Caco-2 (cell line): Measurements from ENCODE around the gene IL37. TPM values are rescaled to one million over a fixed set of nuclear protein-coding genes. Genes with fewer than 3 reads are reported as not detected.

Source experiments
- BruUV-seq: library from RNA; stranded (reverse); fragments of 400-500 nt; replicated peaks from 2 replicates; lab custom pipeline; 2021; lab: Mats Ljungman, UMichigan
- CTCF ChIA-PET: fragments of 300-600 bp; sonication (Branson Sonifier 250); formaldehyde crosslinking; loops from one replicate; lab custom pipeline; 2022; ENCODE audit warnings: antibody characterized with exemption; lab: Charles Lee
- POLR2A ChIA-PET: fragments of 300-600 bp; sonication (Branson Sonifier 250); formaldehyde crosslinking; loops from one replicate; lab custom pipeline; 2022; ENCODE audit warnings: antibody characterized with exemption; lab: Charles Lee
- DNase-seq, 2 experiments: peaks; one replicate each; pipeline versions ENCODE4 v3.0.0 to v3.0.0-alpha.2; 2020 to 2022
- H3K27me3 ChIP-seq: replicated peaks from 2 replicates; pipeline ENCODE4 v1.6.0; 2011; ENCODE audit warnings: low read length; ENCODE audit not compliant: control insufficient read depth, insufficient read depth
- H3K36me3 ChIP-seq: 2 replicates; pipeline ENCODE4 v1.5.1; 2011; ENCODE audit warnings: low read length; ENCODE audit not compliant: control insufficient read depth, insufficient read depth
- H3K4me1 ChIP-seq: fragments of 250-450 bp; sonication (Bioruptor Pico); 2 replicates; pipeline ENCODE4 v1.5.1; 2020; ENCODE audit warnings: mild to moderate bottlenecking
- H3K4me3 ChIP-seq: 2 replicates; pipeline ENCODE4 v1.5.1; 2011; ENCODE audit warnings: low read depth, mild to moderate bottlenecking, control low read depth, low read length
- H3K9me3 ChIP-seq: fragments of 250-450 bp; sonication (Bioruptor Pico); 2 replicates; pipeline ENCODE4 v1.5.1; 2020; ENCODE audit warnings: mild to moderate bottlenecking, moderate library complexity
- H3K27ac Mint-ChIP-seq: one replicate; pipeline ENCODE4 v1.8.0; 2022; ENCODE audit warnings: mixed read lengths; ENCODE audit not compliant: unreplicated experiment
- H3K27me3 Mint-ChIP-seq: one replicate; pipeline ENCODE4 v1.8.0; 2022; ENCODE audit warnings: mixed read lengths; ENCODE audit not compliant: insufficient read depth, unreplicated experiment
- H3K36me3 Mint-ChIP-seq: one replicate; pipeline ENCODE4 v1.8.0; 2022; ENCODE audit warnings: mild to moderate bottlenecking, mixed read lengths; ENCODE audit not compliant: insufficient read depth, unreplicated experiment
- H3K4me1 Mint-ChIP-seq: one replicate; pipeline ENCODE4 v1.8.0; 2022; ENCODE audit warnings: low read depth, mixed read lengths; ENCODE audit not compliant: unreplicated experiment
- H3K4me3 Mint-ChIP-seq: one replicate; pipeline ENCODE4 v1.8.0; 2022; ENCODE audit warnings: mild to moderate bottlenecking, moderate library complexity, mixed read lengths; ENCODE audit not compliant: unreplicated experiment
- H3K9me3 Mint-ChIP-seq: one replicate; pipeline ENCODE4 v1.8.0; 2022; ENCODE audit warnings: mixed read lengths; ENCODE audit not compliant: unreplicated experiment
- CTCF ChIP-seq, 2 experiments: fragments of 200-600 bp in 1 of 2; IDR thresholded peaks; 1 replicate in 1 of 2; 2 replicates in 1 of 2; pipeline versions ENCODE4 v1.5.1 to v1.8.0; 2011 to 2022; ENCODE audit warnings: antibody characterized with exemption in 1 of 2, control low read depth in 1 of 2, inconsistent platforms in 1 of 2, low read depth in 1 of 2, low read length in 1 of 2, mild to moderate bottlenecking in 1 of 2, moderate library complexity in 1 of 2; ENCODE audit not compliant: insufficient read depth in 1 of 2, severe bottlenecking in 1 of 2, unreplicated experiment in 1 of 2
- intact Hi-C: fragments of 100-400 bp; cut with micrococcal nuclease; formaldehyde crosslinking; loops from one replicate; pipeline ENCODE4 v1.10.0; 2022; ENCODE audit not compliant: unreplicated experiment
- total RNA-seq: library from RNA; stranded (reverse); gene quantifications from 2 replicates; pipeline ENCODE4 v1.2.3, GENCODE V29; 2022

Gene IL37
- total RNA-seq, 1 experiment from 2014 or later: not detected

GRCh38 chr2:112902816-112903215 is 8.1 kb upstream of the IL37 start:
- intact Hi-C loops: loop anchor here (5.0 kb wide), 1 partner anchor 39 kb away; no protein-coding TSS in a partner anchor
- Mint-ChIP-seq H3K36me3 (peaks cover 25% of the 10 kb centered on the region), H3K27ac (peak overlapping the region; percentile 79), H3K9me3 (peaks cover 22% of the 10 kb centered on the region), H3K4me3 (no peak overlapping the region), H3K27me3 (no peaks in the 10 kb centered on the region), H3K4me1 (peaks cover 33% of the 10 kb centered on the region)
- no peak for DNase-seq
- Histone ChIP-seq H3K9me3 (no peaks in the 10 kb centered on the region), H3K4me3 (no peak overlapping the region), H3K27me3 (no peaks in the 10 kb centered on the region), H3K36me3 (no peaks in the 10 kb centered on the region; the same call in none of the 2 replicates), H3K4me1 (peaks cover 32% of the 10 kb centered on the region)
- no TSS peak for BruUV-seq
- POLR2A ChIA-PET: no interaction called here
- no peak for TF ChIP-seq CTCF (IDR thresholded peaks at IDR 0.05; ENCODE audit: insufficient read depth in 1 of 2, low read depth in 1 of 2, low read length in 1 of 2, severe bottlenecking in 1 of 2, unreplicated experiment in 1 of 2)
- CTCF ChIA-PET: interaction anchor here (0.7 to 4.3 kb wide), 2 partner anchors 39 to 122 kb away, joined by 3 to 20 read pairs; no protein-coding TSS in a partner anchor

- DNase-seq: no peak
- peaks cover 24% of the 10 kb centered on the region for H3K9me3 Mint-ChIP-seq
- CTCF ChIA-PET: no interaction called here
Observed at GRCh38 chr2:112904883-112905282, 6.1 kb upstream of the IL37 start.

GRCh38 chr2:112906276-112906675 is 4.7 kb upstream of the IL37 start:
- BruUV-seq: no TSS peak
- Mint-ChIP-seq H3K27ac (no peak overlapping the region), H3K27me3 (no peaks in the 10 kb centered on the region), H3K9me3 (peaks cover 24% of the 10 kb centered on the region), H3K36me3 (peaks cover 18% of the 10 kb centered on the region), H3K4me3 (no peak overlapping the region), H3K4me1 (peaks cover 26% of the 10 kb centered on the region)
- Histone ChIP-seq H3K36me3 (no peaks in the 10 kb centered on the region), H3K27me3 (no peaks in the 10 kb centered on the region), H3K9me3 (peaks cover 8% of the 10 kb centered on the region; the same call in 1 of the 2 replicates), H3K4me3 (no peak overlapping the region), H3K4me1 (peaks cover 17% of the 10 kb centered on the region)
- TF ChIP-seq CTCF (IDR thresholded peaks at IDR 0.05; ENCODE audit: insufficient read depth in 1 of 2, low read depth in 1 of 2, low read length in 1 of 2, severe bottlenecking in 1 of 2, unreplicated experiment in 1 of 2): no peak
- POLR2A ChIA-PET: no interaction called here
- CTCF ChIA-PET: no interaction called here
- intact Hi-C loops: no loop called here
- no peak for DNase-seq

More at GRCh38 chr2:112904883-112905282, 6.1 kb upstream of the IL37 start:
- no peak overlapping the region for H3K4me3 ChIP-seq
- H3K4me1 ChIP-seq: peaks cover 28% of the 10 kb centered on the region
- peaks cover 8% of the 10 kb centered on the region; the same call in 1 of the 2 replicates for H3K9me3 ChIP-seq
- Mint-ChIP-seq H3K27me3 (no peaks in the 10 kb centered on the region), H3K36me3 (peaks cover 25% of the 10 kb centered on the region), H3K4me3 (no peak overlapping the region), H3K4me1 (peaks cover 33% of the 10 kb centered on the region), H3K27ac (no peak overlapping the region)
- intact Hi-C loops: loop anchor here (5.0 kb wide), 1 partner anchor 37 kb away; no protein-coding TSS in a partner anchor
- H3K36me3 ChIP-seq: no peaks in the 10 kb centered on the region; the same call in 1 of the 2 replicates
- POLR2A ChIA-PET: no interaction called here
- no peak for TF ChIP-seq CTCF (IDR thresholded peaks at IDR 0.05; ENCODE audit: insufficient read depth in 1 of 2, low read depth in 1 of 2, low read length in 1 of 2, severe bottlenecking in 1 of 2, unreplicated experiment in 1 of 2)
- no peaks in the 10 kb centered on the region for H3K27me3 ChIP-seq
- no TSS peak for BruUV-seq
